HG03571 (cell line): ENCODE measurements around the gene AGAP3.

ENCODE experiments used
- ATAC-seq: cut with Tn5 transposase; IDR thresholded peaks from one replicate; pipeline ENCODE4 v1.9.1; 2021; ENCODE audit not compliant: unreplicated experiment

The AGAP3 gene

GRCh38 chr7:151134743-151135524, 48.7 kb downstream of the AGAP3 start:
- ATAC-seq, result no peak

GRCh38 chr7:151135525-151135845, 49.2 kb downstream of the AGAP3 start:
- ATAC-seq, result no peak

GRCh38 chr7:151135866-151136843, 49.9 kb downstream of the AGAP3 start:
- no peak for ATAC-seq

- no peak for ATAC-seq
These were observed 50.9 kb downstream of the AGAP3 start for GRCh38 chr7:151137076-151137675.

- no peak for ATAC-seq
These were observed 51.5 kb downstream of the AGAP3 start for GRCh38 chr7:151137791-151138152.

GRCh38 chr7:151138153-151138851, 52.0 kb downstream of the AGAP3 start:
- no peak for ATAC-seq

GRCh38 chr7:151139071-151139790, 53.0 kb downstream of the AGAP3 start:
- no peak for ATAC-seq

GRCh38 chr7:151139791-151140190, 53.5 kb downstream of the AGAP3 start:
- ATAC-seq, result no peak

GRCh38 chr7:151140826-151141225, 54.6 kb downstream of the AGAP3 start:
- no peak for ATAC-seq

- no peak for ATAC-seq
These were observed 55.1 kb downstream of the AGAP3 start for GRCh38 chr7:151141311-151141854.

GRCh38 chr7:151141855-151142685, 55.8 kb downstream of the AGAP3 start:
- ATAC-seq, result no peak

GRCh38 chr7:151142686-151143040, 56.4 kb downstream of the AGAP3 start:
- ATAC-seq, result no peak

- ATAC-seq, result no peak
These were observed 57.2 kb downstream of the AGAP3 start for GRCh38 chr7:151143261-151144015.

- no peak for ATAC-seq
These were observed 58.1 kb downstream of the AGAP3 start for GRCh38 chr7:151144387-151144786.

- no peak for ATAC-seq
These were observed 60.5 kb downstream of the AGAP3 start for GRCh38 chr7:151146761-151147160.

- no peak for ATAC-seq
These were observed 62.3 kb downstream of the AGAP3 start for GRCh38 chr7:151148319-151149259.

- no peak for ATAC-seq
These were observed 64.1 kb downstream of the AGAP3 start for GRCh38 chr7:151150388-151150787.
